MCF 10A (cell line): ENCODE measurements around the gene FAT2. TPM values are rescaled to one million over a fixed set of nuclear protein-coding genes. Genes with fewer than 3 reads are reported as not detected.
A peak's percentile ranks its signal among the peaks of the same experiment; 100 is the strongest.

Experiments used
- BruUV-seq: library from RNA; stranded (reverse); fragments of 400-500 nt; replicated peaks from 2 replicates; lab custom pipeline; 2021; lab: Mats Ljungman, UMichigan
- CTCF ChIA-PET: fragments of 300-600 bp; sonication (Branson Sonifier 250); formaldehyde crosslinking; extraction: SDS; loops from one replicate; lab custom pipeline; 2021; ENCODE audit warnings: antibody characterized with exemption, inconsistent platforms; lab: Yijun Ruan, JAX
- POLR2A ChIA-PET: fragments of 300-600, 350-650 bp; sonication (Branson Sonifier 250); formaldehyde crosslinking; extraction: SDS; loops from one replicate; lab custom pipeline; 2020; ENCODE audit warnings: antibody characterized with exemption, inconsistent platforms; lab: Yijun Ruan, JAX
- DNase-seq: peaks from one replicate; pipeline ENCODE4 v3.0.0-alpha.2; 2018; ENCODE audit not compliant: unreplicated experiment
- H3K27ac Mint-ChIP-seq: one replicate; pipeline ENCODE4 v1.8.0; 2022; ENCODE audit warnings: mild to moderate bottlenecking, low read depth, mixed read lengths; ENCODE audit not compliant: unreplicated experiment
- H3K27me3 Mint-ChIP-seq: one replicate; pipeline ENCODE4 v1.8.0; 2022; ENCODE audit warnings: mixed read lengths; ENCODE audit not compliant: insufficient read depth, unreplicated experiment
- H3K36me3 Mint-ChIP-seq: one replicate; pipeline ENCODE4 v1.8.0; 2022; ENCODE audit warnings: mild to moderate bottlenecking, moderate library complexity, mixed read lengths; ENCODE audit not compliant: insufficient read depth, unreplicated experiment
- H3K4me1 Mint-ChIP-seq: one replicate; pipeline ENCODE4 v1.8.0; 2022; ENCODE audit warnings: mixed read lengths; ENCODE audit not compliant: insufficient read depth, unreplicated experiment
- H3K4me3 Mint-ChIP-seq: one replicate; pipeline ENCODE4 v1.8.0; 2022; ENCODE audit warnings: mild to moderate bottlenecking, moderate library complexity, mixed read lengths; ENCODE audit not compliant: unreplicated experiment
- H3K9me3 Mint-ChIP-seq: one replicate; pipeline ENCODE4 v1.8.0; 2022; ENCODE audit warnings: mixed read lengths; ENCODE audit not compliant: unreplicated experiment
- CTCF ChIP-seq: fragments of 200-600 bp; IDR thresholded peaks from one replicate; pipeline ENCODE4 v1.8.0; 2022; ENCODE audit warnings: antibody characterized with exemption, mild to moderate bottlenecking; ENCODE audit not compliant: unreplicated experiment
- intact Hi-C: fragments of 100-400 bp; cut with micrococcal nuclease; formaldehyde crosslinking; loops from 2 replicates; pipeline ENCODE4 v1.14.1; 2022
- total RNA-seq: library from RNA; stranded (reverse); gene quantifications from 2 replicates; pipeline ENCODE4 v1.2.3, GENCODE V29; 2022

Gene FAT2
- total RNA-seq, 1 experiment from 2014 or later = 9.9 TPM

GRCh38 chr5:151570058-151570457, 21.1 kb downstream of the FAT2 start:
- no peaks in the 10 kb centered on the region for H3K9me3 Mint-ChIP-seq

DNA sequence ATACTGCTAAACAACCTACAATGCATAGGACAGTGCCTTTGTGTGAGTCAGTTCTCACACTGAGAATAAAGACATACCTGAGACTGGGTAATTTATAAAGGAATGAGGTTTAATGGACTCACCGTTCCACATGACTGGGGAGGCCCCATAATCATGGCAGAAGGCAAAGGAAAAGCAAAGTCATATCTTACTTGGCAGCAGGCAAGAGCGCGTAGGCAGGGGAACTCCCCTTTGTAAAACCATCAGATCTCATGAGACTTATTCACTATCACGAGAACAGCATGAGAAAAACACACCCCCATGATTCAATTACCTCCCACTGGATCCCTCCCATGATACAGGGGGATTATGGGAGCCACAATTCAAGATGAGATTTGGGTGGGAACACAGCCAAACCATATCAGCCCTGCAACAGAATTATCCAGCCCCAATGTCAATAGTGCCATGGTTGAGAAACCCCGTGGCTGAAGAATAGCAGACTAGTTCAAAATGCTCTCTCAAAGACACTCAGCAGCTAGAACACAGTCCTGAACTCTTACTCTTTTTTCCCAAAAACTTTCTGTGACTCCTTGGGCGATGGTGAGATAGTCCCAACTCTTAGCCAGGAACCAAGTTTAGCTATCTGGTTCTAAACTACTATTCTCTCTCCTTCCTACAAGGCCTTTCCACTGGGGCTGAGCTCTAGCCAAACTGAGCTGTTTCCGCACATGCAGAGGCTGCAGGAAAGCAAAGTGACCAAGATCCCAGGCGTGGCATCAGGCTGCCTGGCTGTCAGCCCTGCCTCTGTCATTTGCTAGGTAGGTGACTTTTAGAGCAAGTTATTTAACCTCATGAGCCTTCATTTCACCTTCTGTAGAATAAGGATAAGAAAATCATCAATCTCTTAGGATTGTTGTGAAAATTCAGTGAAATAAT, 21.7 kb downstream of the FAT2 start:
- TSS peak; percentile 55 for BruUV-seq
- Mint-ChIP-seq H3K9me3 (no peaks in the 10 kb centered on the region), H3K27ac (peak overlapping the region; percentile 57), H3K4me3 (no peak overlapping the region), H3K27me3 (no peaks in the 10 kb centered on the region), H3K36me3 (peaks cover 5% of the 10 kb centered on the region), H3K4me1 (peaks cover 54% of the 10 kb centered on the region)
- intact Hi-C loops = loop anchor here (2.0 to 5.0 kb wide), 2 partner anchors 48 to 83 kb away; no protein-coding TSS in a partner anchor
- ChIA-PET POLR2A (interaction anchor here (0.7 to 8.9 kb wide), 16 partner anchors 10 to 317 kb away, joined by 3 to 304 read pairs (median 6); partner anchors contain the start of genes FAT2 and GM2A), CTCF (interaction anchor here (0.6 to 26.8 kb wide), 18 partner anchors 9 to 443 kb away, joined by 3 to 467 read pairs (median 5); partner anchors contain the start of gene FAT2)
- DNase-seq = peak; percentile 42
- TF ChIP-seq CTCF = no peak

More at GRCh38 chr5:151570058-151570457, 21.1 kb downstream of the FAT2 start:
- peaks cover 10% of the 10 kb centered on the region for H3K36me3 Mint-ChIP-seq
- H3K27ac Mint-ChIP-seq = peak overlapping the region; percentile 57
- no peak overlapping the region for H3K4me3 Mint-ChIP-seq
- intact Hi-C loops = loop anchor here (2.0 to 5.0 kb wide), 2 partner anchors 47 to 83 kb away; no protein-coding TSS in a partner anchor
- no peak for TF ChIP-seq CTCF
- H3K27me3 Mint-ChIP-seq = no peaks in the 10 kb centered on the region
- H3K4me1 Mint-ChIP-seq = peaks cover 59% of the 10 kb centered on the region
- no TSS peak for BruUV-seq
- DNase-seq = peak; percentile 90
- ChIA-PET POLR2A (interaction anchor here (0.7 to 8.9 kb wide), 16 partner anchors 10 to 317 kb away, joined by 3 to 304 read pairs (median 6); partner anchors contain the start of genes FAT2 and GM2A), CTCF (interaction anchor here (0.7 to 26.8 kb wide), 20 partner anchors 10 to 172 kb away, joined by 3 to 467 read pairs (median 6); partner anchors contain the start of gene FAT2)

GRCh38 chr5:151568036-151568435, 23.1 kb downstream of the FAT2 start:
- no TSS peak for BruUV-seq
- Mint-ChIP-seq H3K9me3 (no peaks in the 10 kb centered on the region), H3K27me3 (no peaks in the 10 kb centered on the region), H3K4me3 (no peak overlapping the region), H3K27ac (no peak overlapping the region), H3K36me3 (peaks cover 5% of the 10 kb centered on the region), H3K4me1 (peaks cover 43% of the 10 kb centered on the region)
- TF ChIP-seq CTCF = no peak
- no peak for DNase-seq
- intact Hi-C loops = no loop called here
- POLR2A ChIA-PET = interaction anchor here (1.0 to 8.9 kb wide), 6 partner anchors 8 to 70 kb away, joined by 3 to 238 read pairs (median 19); partner anchors contain the start of gene FAT2
- CTCF ChIA-PET = interaction anchor here (0.6 to 26.8 kb wide), 7 partner anchors 22 to 574 kb away, joined by 3 to 467 read pairs (median 4); no protein-coding TSS in a partner anchor

DNA sequence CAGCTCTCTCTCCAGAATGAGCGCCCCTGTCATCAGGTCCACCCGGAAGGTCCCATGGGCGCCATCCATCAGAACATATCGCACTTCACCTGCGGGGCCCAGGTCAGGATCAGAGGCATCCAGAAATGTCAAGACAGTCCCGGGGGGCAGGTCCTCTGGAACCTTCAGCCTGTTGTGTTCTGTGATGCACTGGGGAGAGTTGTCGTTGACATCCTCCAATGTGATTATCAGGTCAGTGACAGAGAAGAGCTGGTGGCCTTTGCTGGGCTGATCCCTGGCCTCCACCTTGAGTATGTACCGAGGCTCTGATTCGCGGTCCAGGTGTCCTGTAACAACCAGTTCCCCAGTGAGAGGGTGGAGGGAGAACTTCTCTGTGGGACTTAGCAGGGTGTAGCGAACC, 25.2 kb downstream of the FAT2 start:
- H3K36me3 Mint-ChIP-seq = peaks cover 5% of the 10 kb centered on the region
- H3K4me3 Mint-ChIP-seq = no peak overlapping the region
- no peak overlapping the region for H3K27ac Mint-ChIP-seq
- ChIA-PET POLR2A (interaction anchor here (0.7 to 1.4 kb wide), 4 partner anchors 16 to 473 kb away, joined by 3 read pairs; partner anchors contain the start of gene G3BP1), CTCF (interaction anchor here (0.7 to 26.8 kb wide), 7 partner anchors 11 to 94 kb away, joined by 3 to 467 read pairs (median 4); no protein-coding TSS in a partner anchor)
- intact Hi-C loops = no loop called here
- no peak for TF ChIP-seq CTCF
- BruUV-seq = no TSS peak
- DNase-seq = no peak
- no peaks in the 10 kb centered on the region for H3K27me3 Mint-ChIP-seq
- no peaks in the 10 kb centered on the region for H3K9me3 Mint-ChIP-seq
- H3K4me1 Mint-ChIP-seq = peaks cover 28% of the 10 kb centered on the region
